NCI-H187 (cell line): ENCODE measurements around the gene ARHGAP42.
"Not testable (repeated sequence)": the region's sequence is repeated elsewhere in the genome, so short reads cannot be mapped to it uniquely, and the experiment has no call there.

Experiments used
- DNase-seq, 2 experiments: peaks; one replicate each; lab custom pipeline; 2025; lab: John Stamatoyannopoulos, UW

The ARHGAP42 gene

DNA sequence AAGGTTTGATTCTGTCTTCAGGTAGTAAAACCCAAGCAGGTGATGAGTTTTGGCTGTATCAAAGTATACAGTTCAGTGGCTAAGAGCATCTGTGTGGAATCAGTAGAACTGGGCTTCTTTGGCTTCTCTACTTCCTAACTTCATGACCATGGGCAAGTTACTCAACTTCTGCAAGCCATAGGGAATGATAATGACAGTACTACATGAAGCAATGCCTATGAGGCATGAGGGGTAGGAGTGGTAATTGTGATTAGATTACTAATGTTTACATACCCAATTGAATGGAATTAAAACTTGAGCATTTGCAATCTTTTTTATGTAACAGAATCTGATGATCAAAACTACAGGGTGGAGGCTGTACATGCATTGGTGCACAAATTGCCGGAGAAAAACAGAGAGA, 278.3 kb downstream of the ARHGAP42 start:
- no peak for DNase-seq

DNA sequence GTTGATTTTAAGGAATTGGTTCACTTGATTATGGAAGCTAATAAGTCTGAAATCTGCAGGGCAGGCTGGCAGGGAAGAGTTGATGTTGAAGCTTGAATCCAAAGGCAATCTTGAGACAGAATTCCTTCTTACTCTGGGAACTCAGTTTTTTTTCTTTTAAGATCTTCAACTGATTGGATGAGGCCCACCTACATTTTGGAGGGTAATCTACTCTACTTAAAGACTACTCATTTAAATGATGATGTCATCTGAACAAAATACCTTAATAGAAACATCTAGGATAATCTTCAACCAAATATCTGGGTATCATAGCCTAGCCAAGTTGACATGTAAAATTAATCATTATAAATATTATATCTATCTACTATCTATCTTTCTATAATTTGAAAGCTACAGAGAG, 279.3 kb downstream of the ARHGAP42 start:
- DNase-seq, result no peak

DNA sequence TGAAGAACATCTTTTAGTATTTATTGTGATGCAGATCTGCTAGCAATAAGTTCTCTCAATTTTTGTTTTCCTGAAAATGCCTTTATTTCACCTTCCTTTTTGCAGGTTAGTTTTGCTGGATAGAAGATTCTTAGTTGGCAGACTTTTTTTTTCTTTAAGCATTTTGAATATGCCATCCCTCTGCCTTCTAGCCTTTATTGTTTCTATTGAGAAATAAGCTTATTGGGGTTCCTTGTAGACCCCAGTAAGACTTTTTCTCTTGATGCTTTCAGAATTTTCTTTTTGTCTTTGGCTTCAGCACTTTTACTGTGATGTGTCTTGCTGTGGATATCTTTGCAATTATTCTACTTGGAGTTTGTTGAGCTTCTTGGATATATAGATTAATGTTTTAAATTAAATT, 281.9 kb downstream of the ARHGAP42 start:
- DNase-seq, result no peak

- no peak for DNase-seq
Measured at GRCh38 chr11:100970283-100971164, 283.4 kb downstream of the ARHGAP42 start.

DNA sequence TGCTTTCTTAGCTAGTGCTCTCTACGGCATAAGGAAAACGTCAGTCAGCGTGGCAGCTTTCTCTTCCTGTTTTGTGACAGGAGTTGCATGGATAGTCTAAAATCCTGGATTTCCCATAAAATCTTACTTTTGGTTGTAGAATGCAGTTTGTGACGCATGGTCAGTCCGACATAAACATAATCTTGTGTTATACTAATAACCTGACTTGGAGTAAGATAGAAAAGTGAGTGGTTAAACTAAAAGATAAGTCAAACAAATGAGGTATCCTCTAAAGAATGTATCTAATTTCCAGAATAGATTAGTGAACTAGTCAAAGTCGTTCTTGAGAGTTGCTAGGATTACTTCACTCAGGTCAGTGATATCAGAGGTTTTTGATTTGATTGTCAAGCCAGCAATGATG, 285.0 kb downstream of the ARHGAP42 start:
- no peak for DNase-seq

GRCh38 chr11:100978442-100978841, 291.4 kb downstream of the ARHGAP42 start:
- no peak for DNase-seq

GRCh38 chr11:100978939-100979338, 291.9 kb downstream of the ARHGAP42 start:
- DNase-seq, result no peak

DNA sequence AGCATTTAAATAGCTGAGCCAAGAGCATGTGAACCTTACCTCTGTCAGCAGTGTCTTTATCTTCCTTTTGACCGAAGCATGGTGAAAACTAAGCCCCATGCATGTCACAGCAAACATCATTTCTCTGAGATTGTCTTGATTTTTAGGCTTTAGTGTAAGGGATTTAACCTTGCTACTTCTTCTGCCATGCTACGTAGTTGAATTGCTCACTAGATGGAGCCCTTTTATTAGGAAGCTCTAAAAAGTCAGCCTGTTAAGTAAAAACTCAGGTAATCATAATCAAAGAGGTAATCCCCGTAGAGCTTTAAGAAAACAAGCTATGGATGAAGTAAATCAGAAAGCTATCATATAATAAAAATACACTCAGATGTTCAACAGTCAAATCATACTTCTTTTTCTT, 293.1 kb downstream of the ARHGAP42 start:
- DNase-seq, result peak in 1 of 2 experiments; percentile 1

DNA sequence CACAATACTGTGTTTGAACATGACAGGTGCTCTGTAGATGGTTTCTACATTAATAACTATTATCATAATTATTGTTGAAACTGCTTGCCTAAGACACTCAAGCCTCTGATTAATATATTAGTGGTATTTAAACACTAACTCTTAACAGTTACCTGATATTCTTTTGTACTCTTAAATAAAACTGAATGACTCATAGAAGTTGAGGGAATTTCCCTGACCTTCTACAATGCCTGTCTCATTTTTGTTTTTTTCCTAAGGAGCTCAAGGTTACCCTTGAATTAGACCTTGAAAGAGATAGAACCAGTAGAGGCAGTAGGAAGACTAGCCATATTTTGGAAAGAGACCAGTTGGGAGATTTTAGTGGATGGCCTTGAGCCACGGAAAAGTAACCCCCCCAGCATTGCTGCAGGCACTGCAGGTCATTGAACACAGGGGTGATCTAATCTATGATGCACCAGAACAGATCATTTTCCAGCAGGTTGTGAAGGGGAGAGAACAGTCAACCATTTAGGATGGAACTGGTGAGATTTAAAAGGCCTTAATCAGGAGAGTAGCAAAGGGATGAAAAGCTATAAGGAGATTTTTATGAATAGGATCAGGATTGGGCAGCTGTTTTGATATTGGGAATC, 294.2 kb downstream of the ARHGAP42 start:
- no peak for DNase-seq

GRCh38 chr11:100984668-100985067, 297.6 kb downstream of the ARHGAP42 start:
- DNase-seq, result no peak

GRCh38 chr11:100990931-100991330, 303.8 kb downstream of the ARHGAP42 start:
- DNase-seq, result no peak

DNA sequence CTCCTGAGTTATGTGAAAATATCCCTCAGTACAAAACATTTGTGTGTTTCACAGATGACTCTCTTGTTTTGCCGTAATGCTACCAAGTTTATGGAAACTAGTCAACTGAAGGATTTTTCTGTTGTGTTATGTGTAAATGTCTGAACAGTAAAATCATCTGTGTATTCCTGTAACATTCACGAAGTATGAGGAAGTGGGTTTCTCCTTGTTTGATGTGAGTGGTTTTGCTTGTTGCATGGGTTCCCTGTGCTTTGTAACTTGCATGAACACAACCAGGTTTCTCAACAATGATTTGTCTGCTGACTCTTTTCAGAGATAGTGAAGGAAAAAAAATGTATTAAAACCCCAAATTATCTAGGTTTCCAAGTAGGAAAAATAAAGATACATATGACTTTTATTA, 304.5 kb downstream of the ARHGAP42 start:
- no peak for DNase-seq

DNA sequence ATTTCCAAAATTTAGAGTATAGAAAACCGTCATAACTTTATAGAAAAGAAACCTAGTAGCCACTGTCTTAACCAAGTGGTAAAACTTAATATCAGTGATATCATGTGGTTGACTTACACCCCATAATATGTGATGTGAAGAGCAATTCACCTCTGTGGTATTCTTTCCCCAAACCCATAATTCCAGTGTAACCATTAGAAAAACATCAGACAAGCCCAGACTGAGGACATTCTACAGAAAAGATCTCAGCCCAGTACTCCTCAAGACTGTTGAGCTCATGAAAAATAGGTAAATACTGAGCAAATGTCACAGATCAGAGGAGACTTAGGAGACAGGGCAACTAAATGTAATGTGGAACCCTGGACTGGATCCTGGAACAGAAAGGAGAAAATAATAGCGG, 307.9 kb downstream of the ARHGAP42 start:
- DNase-seq, result no peak

- DNase-seq, result no peak
Measured at GRCh38 chr11:100999756-101000155, 312.7 kb downstream of the ARHGAP42 start.

- DNase-seq, result no peak
Measured at GRCh38 chr11:101003468-101003867, 316.4 kb downstream of the ARHGAP42 start.

DNA sequence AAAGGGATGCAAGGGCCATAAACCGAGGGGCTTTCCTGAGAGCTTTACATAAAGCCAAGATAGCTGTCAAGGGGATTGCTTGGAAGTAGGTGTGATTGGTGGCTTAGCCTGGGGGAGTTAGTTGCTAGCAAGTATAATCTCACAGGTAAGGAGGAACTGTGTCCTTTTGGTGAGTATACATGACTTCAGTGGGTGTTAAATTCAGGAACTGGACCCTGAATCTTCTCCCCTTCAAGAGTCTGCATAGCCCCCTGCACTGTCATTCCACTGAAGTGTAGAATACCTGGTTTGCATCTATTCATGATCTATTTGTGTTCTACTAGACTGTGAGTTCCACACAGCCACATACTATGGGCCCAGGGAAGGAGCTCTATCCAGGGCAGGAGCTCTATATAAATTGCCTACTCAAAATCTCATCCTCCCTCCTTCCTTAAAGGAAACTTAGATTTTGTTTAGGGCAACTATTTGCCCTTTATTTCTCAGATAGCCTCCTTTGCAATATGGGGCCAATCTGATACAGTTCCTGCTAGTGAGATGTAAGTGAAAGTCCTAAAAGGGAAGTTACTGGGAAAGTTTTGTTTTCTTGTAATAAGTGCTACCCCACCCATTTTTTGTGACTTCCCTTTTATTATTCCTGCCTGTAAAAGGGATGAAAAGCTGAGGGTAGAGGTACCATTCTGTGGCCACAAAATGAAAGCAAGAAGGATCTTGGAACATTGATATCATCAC, 322.0 kb downstream of the ARHGAP42 start:
- no peak for DNase-seq

DNA sequence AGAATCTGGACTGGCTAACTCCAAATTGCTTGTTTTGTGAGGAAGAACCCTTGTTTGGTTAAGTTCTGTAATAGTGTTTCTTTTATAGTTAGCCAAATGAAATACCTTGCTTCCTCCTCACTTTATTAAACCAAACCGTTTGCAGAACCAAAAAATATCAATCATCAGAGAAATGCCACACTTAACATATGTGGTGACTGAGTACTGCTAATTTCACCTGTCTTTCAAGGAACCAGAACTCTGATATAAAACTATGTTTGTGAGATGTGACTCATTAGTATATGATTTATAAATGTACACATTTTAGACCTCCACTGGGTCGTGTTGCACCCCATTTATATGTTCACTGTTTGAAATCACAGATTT, 322.6 kb downstream of the ARHGAP42 start:
- DNase-seq, result no peak

DNA sequence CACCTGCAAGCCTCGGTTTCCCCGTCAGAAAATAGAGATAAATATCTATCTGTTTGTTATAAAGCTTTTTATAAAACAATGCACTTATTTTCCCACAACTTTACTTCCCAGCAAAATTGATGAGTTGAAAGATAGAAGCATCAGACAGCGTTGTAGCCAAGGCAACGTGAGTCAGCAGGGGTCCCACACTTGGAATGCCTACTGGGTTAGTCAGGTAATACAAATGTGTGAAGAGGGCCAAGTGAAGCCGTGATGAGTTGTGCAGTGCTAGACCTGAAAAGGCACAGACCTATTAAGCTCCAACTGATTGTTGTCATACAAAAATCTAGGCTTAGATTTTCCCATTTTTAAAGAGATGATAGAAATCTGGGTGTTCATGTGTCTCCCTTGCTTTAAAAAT, 323.8 kb downstream of the ARHGAP42 start:
- DNase-seq, result no peak

GRCh38 chr11:101011881-101012280, 324.8 kb downstream of the ARHGAP42 start:
- no peak for DNase-seq

GRCh38 chr11:101013702-101014101, 326.6 kb downstream of the ARHGAP42 start:
- not testable (repeated sequence) for DNase-seq

DNA sequence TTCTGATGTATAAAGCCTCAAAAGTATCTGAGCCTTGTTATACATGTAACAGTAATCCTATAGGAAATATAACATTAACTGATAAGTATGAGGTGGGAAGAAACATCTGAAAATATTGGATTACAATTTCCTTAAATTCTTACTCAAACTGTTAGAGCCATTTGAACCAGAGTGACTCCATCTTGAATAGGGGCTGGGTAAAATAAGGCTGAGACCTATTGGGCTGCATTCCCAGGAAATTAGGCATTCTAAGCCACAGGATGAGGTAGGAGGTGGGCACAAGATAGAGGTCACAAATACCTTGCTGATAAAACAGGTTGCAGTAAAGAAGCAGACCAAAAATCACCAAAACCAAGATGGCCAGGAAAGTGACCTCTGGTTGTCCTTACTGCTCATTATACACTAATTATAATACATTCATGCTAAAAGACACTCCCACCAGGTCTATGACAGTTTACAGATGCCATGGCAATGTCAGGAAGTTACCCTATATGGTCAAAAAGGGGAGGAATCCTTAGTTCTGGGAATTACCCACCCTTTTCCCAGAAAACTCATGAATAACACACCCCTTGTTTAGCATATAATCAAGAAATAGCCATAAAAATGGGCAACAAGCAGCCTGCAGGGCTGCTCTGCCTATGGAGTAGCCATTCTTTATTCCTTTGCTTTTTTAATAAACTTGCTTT, 327.7 kb downstream of the ARHGAP42 start:
- no peak for DNase-seq

- no peak for DNase-seq
Measured at GRCh38 chr11:101019870-101020269, 332.8 kb downstream of the ARHGAP42 start.
